Posterior vena cava (tissue), 2 donors: ENCODE measurements around the gene COX7A2L. TPM values are rescaled to one million over a fixed set of nuclear protein-coding genes. Genes with fewer than 3 reads are reported as not detected.
"Not testable (repeated sequence)": the region's sequence is repeated elsewhere in the genome, so short reads cannot be mapped to it uniquely, and the experiment has no call there.

Experiments
- DNase-seq: peaks from one replicate; pipeline ENCODE4 v3.0.0-alpha.2; 2020; ENCODE audit warnings: low spot score
- intact Hi-C, 2 donors: fragments of 100-400 bp; cut with DNase I; formaldehyde crosslinking; loops; one replicate each; pipeline versions ENCODE4 v1.14.1 to v1.14.2; 2022 to 2023
- total RNA-seq, 2 donors: library from RNA; stranded (reverse); fragmentation: NEBNext Ultra II Directional; extraction: Animal tissue kit (Norgen Biotek cat#: 25700); gene quantifications; one replicate each; pipeline ENCODE4 v1.2.1, GENCODE V29; 2021
- donor health status: DM: yes; HTN: yes; CAD: no.
- donor health status: DM: yes; HTN: yes; CAD: no.

COX7A2L gene
- total RNA-seq, 2 donors from 2014 or later = 58.1 to 58.7 TPM

GRCh38 chr2:42369532-42370229 lies 8.7 kb upstream of the COX7A2L start:
- no peak for DNase-seq
- intact Hi-C loops = no loop called here

GRCh38 chr2:42368817-42369531 lies 8.0 kb upstream of the COX7A2L start:
- intact Hi-C loops = no loop called here
- no peak for DNase-seq

GRCh38 chr2:42367835-42368234 lies 6.8 kb upstream of the COX7A2L start:
- intact Hi-C loops = no loop called here
- no peak for DNase-seq

GRCh38 chr2:42366411-42366810 lies 5.4 kb upstream of the COX7A2L start:
- no peak for DNase-seq
- intact Hi-C loops = no loop called here

- intact Hi-C loops = loop anchor here in 1 of 2 donors (5.0 kb wide), 1 partner anchor 272 kb away; no protein-coding TSS in a partner anchor
These were observed 3.6 kb upstream of the COX7A2L start for GRCh38 chr2:42364658-42365057.

GRCh38 chr2:42363413-42363812 lies 2.4 kb upstream of the COX7A2L start:
- intact Hi-C loops = loop anchor here in 1 of 2 donors (5.0 kb wide), 1 partner anchor 271 kb away; no protein-coding TSS in a partner anchor
- DNase-seq = no peak

More at GRCh38 chr2:42364658-42365057, 3.6 kb upstream of the COX7A2L start:
- no peak for DNase-seq

- DNase-seq = no peak
- intact Hi-C loops = loop anchor here in 1 of 2 donors (5.0 kb wide), 1 partner anchor 270 kb away; no protein-coding TSS in a partner anchor
These were observed 789 bp upstream of the COX7A2L start for GRCh38 chr2:42361728-42362283.

GRCh38 chr2:42360493-42360889 lies 526 bp downstream of the COX7A2L start:
- intact Hi-C loops = loop anchor here (1.0 to 5.0 kb wide), 2 partner anchors 16 to 268 kb away; no protein-coding TSS in a partner anchor
- DNase-seq = no peak

- DNase-seq = no peak
- intact Hi-C loops = loop anchor here (1.0 to 5.0 kb wide), 2 partner anchors 16 to 268 kb away; no protein-coding TSS in a partner anchor
These were observed 993 bp downstream of the COX7A2L start for GRCh38 chr2:42359965-42360483.

- intact Hi-C loops = no loop called here
- no peak for DNase-seq
These were observed 1.6 kb downstream of the COX7A2L start for GRCh38 chr2:42359304-42359964.

- no peak for DNase-seq
- intact Hi-C loops = no loop called here
These were observed 7.1 kb downstream of the COX7A2L start for GRCh38 chr2:42353792-42354429.

- DNase-seq = no peak
- intact Hi-C loops = no loop called here
These were observed 9.2 kb downstream of the COX7A2L start for GRCh38 chr2:42351864-42352263.

- no peak for DNase-seq
- intact Hi-C loops = no loop called here
These were observed 10.5 kb downstream of the COX7A2L start for GRCh38 chr2:42350434-42351063.

- intact Hi-C loops = no loop called here
- DNase-seq = no peak
These were observed 12.8 kb downstream of the COX7A2L start for GRCh38 chr2:42348113-42348805.

GRCh38 chr2:42347518-42347917 lies 13.5 kb downstream of the COX7A2L start:
- intact Hi-C loops, DNase-seq: not testable (repeated sequence)

GRCh38 chr2:42346856-42347255 lies 14.2 kb downstream of the COX7A2L start:
- intact Hi-C loops, DNase-seq: not testable (repeated sequence)

- no peak for DNase-seq
- intact Hi-C loops = no loop called here
These were observed 15.0 kb downstream of the COX7A2L start for GRCh38 chr2:42345986-42346385.

- DNase-seq = no peak
- intact Hi-C loops = no loop called here
These were observed 18.2 kb downstream of the COX7A2L start for GRCh38 chr2:42342795-42343241.
